GM12891 (cell line): ENCODE results near the gene CALCOCO2.

Source experiments
- DNase-seq: peaks from one replicate; pipeline ENCODE4 v3.0.0; 2011; ENCODE audit warnings: low spot score; ENCODE audit not compliant: insufficient read length
- FAIRE-seq: peaks from 2 replicates; lab custom pipeline; 2011; peaks lifted over from hg19 to GRCh38; lab: Jason Lieb, UNC
- PAX5 ChIP-seq: IDR thresholded peaks from 2 replicates; pipeline ENCODE4 v1.6.1; 2011; ENCODE audit warnings: low read length, moderate library complexity, mild to moderate bottlenecking; ENCODE audit not compliant: insufficient read depth, severe bottlenecking
- POLR2A ChIP-seq: IDR thresholded peaks from 2 replicates; pipeline ENCODE4 v1.6.1; 2011; ENCODE audit warnings: low read depth, low read length, control low read depth
- POLR2AphosphoS5 ChIP-seq: IDR thresholded peaks from 2 replicates; pipeline ENCODE4 v1.6.1; 2011; ENCODE audit warnings: low read depth, low read length, control low read depth
- POU2F2 ChIP-seq: IDR thresholded peaks from 2 replicates; pipeline ENCODE4 v1.6.1; 2011; ENCODE audit warnings: low read depth, mild to moderate bottlenecking, control low read depth, low read length, moderate library complexity
- SPI1 ChIP-seq: IDR thresholded peaks from 2 replicates; pipeline ENCODE4 v1.6.1; 2011; ENCODE audit warnings: low read depth, low read length, control low read depth
- TAF1 ChIP-seq: IDR thresholded peaks from 2 replicates; pipeline ENCODE4 v1.6.1; 2011; ENCODE audit warnings: low read depth, low read length, control low read depth

The CALCOCO2 gene

GRCh38 chr17:48873209-48873608 lies 42.4 kb downstream of the CALCOCO2 start:
- TF ChIP-seq POLR2AphosphoS5 (no peak), TAF1 (no peak), POLR2A (no peak), POU2F2 (no peak), SPI1 (no peak), PAX5 (no peak)
- DNase-seq (no peak), FAIRE-seq (no peak)

GRCh38 chr17:48873696-48874443 lies 43.0 kb downstream of the CALCOCO2 start:
- no peak for FAIRE-seq
- DNase-seq, result no peak
- no peak for TF ChIP-seq POU2F2
- TF ChIP-seq PAX5, result no peak
- TF ChIP-seq POLR2A, result no peak
- no peak for TF ChIP-seq POLR2AphosphoS5
- no peak for TF ChIP-seq SPI1
- TF ChIP-seq TAF1, result no peak

DNA sequence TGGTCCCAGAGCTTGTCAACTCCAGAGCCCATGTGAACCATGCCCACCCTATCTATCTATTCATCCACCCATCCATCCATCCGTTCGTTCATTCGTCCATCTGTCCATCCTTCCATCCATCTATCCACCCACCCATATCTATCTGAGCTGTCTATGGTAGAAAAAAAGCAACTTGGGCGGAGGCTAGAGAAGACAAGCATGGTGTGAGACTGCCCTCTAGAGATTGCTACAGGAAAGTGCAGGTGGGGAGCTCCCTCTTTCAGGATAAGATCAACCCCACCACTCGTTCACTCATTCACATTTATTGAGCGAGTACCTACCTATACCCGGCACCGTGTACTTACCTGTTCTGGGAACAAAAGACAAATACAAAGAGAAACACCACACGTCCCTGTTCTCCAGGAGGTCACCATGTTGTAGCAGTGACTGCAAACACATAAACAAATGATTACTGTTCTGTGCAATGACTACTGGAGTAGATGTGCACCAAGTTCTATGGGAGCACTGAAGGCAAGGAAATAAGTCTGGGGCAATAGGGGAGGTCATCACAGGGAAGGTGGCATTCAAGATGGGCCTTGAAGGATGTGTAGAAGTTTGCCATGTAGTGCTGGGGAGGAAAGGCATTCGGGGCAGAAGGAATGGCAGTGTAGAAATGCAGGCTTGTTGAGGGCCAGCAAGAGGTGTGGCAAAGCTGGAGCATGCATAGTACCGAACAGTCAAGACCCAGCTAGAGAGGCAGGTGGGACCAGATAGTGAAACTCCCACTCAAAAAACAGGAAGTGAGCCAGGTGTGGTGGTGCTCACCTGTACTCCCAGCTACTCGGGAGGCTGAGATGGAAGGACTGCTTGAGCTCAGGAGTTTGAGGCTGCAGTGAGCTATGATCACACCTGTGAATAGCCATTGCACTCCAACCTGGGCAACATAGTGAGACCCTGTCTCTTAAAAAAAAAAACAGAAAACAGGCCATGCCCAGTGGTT lies 48.4 kb downstream of the CALCOCO2 start:
- DNase-seq, result peak; percentile 58
- FAIRE-seq, result peak; percentile 87
- TF ChIP-seq PAX5 (no peak), TAF1 (0 out of 2 replicates have a peak, but pooled peaks have one; percentile 25), POLR2A (no peak), SPI1 (peak; percentile 66), POLR2AphosphoS5 (no peak)

DNA sequence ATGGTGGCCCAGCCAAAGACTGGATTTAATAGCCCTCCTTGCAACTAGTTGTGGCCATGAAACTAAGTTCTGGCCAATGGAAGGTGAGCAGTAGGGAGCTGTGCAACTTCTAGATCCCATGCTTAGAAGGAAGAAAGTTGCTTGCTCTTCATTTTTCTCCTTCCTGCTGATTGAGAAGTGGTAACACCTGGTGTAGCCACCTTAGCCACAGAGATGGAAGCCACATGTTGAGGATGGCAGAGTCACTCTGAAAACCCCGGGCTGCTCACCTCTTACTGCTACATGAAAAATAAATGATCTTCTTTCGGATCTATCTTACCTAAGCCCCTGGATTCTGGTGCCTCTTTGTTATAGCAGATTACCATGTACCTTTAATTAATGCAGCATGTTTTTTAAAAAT lies 51.4 kb downstream of the CALCOCO2 start:
- no peak for TF ChIP-seq POU2F2
- TF ChIP-seq PAX5, result no peak
- TF ChIP-seq TAF1, result no peak
- no peak for TF ChIP-seq SPI1
- TF ChIP-seq POLR2A, result no peak
- no peak for TF ChIP-seq POLR2AphosphoS5
- FAIRE-seq (no peak), DNase-seq (no peak)

DNA sequence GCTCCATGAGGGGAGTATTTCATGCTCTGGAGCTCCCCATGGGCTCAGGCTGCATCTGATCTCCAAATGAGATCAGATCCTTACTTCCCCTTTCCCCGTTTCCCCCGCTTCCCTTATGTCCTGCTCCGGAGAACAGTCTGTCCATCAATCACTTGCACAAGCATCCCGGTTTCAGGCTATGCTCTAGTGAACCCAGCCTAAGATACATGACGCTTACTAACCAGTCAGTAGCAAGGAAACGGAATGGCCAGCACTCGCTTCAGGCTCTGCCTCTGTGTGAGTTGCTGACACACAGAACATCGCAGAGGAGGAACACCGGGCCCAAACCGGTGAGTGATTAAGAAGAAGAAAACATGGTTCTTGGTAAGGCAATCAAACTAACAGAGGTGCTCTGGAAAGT lies 52.3 kb downstream of the CALCOCO2 start:
- DNase-seq (no peak), FAIRE-seq (no peak)
- TF ChIP-seq POU2F2 (no peak), SPI1 (no peak)

- FAIRE-seq, result no peak
- DNase-seq, result no peak
- TF ChIP-seq POLR2A, result no peak
- TF ChIP-seq TAF1, result no peak
- no peak for TF ChIP-seq POU2F2
- TF ChIP-seq PAX5, result no peak
- no peak for TF ChIP-seq SPI1
- no peak for TF ChIP-seq POLR2AphosphoS5
These were observed 59.3 kb downstream of the CALCOCO2 start for GRCh38 chr17:48890086-48890485.

GRCh38 chr17:48892940-48893645 lies 62.3 kb downstream of the CALCOCO2 start:
- FAIRE-seq, result no peak
- DNase-seq, result no peak
- TF ChIP-seq PAX5, result no peak
- TF ChIP-seq TAF1, result no peak
- TF ChIP-seq POLR2A, result no peak
- no peak for TF ChIP-seq POLR2AphosphoS5
- no peak for TF ChIP-seq POU2F2
- TF ChIP-seq SPI1, result no peak

DNA sequence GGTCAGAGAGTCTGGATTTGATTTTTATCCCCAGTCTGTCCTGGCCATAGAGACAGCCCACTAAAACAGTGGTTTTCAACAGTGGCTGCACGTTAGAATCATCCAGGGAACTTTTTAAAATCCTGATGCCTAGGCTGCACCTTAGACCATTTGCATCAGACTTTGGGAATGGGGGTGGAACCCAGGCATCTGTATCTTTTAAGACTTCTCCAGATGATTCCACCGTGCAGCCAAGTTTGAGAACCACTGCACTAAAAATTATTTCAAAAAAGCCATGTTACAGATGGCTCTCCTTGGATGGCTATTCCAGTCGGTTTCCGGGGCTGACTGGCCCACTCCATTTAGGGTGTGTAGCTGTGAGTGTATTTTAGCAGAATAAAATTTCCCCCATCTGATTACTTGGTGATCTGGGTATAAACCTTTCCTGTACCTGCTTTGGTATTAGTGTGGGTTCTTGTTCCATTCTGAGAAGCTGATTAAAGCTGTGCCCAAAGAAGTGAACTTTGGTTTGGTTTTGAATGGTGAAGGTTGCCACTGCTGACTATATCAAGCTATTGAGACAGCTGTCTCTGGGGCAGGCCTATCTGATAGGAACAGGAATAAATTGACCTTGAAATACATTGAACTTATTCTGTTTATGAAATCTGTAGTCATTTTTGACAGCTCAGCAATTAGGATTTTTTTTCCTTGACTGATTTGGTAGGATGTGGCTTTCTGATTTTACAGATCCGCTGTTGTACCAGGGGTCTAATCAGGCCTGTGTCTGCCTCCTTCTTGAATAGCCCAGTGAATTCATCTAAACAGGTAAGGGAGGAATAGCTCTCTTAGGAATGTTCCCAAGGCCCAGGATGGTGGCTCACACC lies 63.0 kb downstream of the CALCOCO2 start:
- no peak for TF ChIP-seq POLR2AphosphoS5
- TF ChIP-seq POU2F2, result no peak
- no peak for TF ChIP-seq SPI1
- no peak for TF ChIP-seq TAF1
- no peak for TF ChIP-seq PAX5
- TF ChIP-seq POLR2A, result no peak
- no peak for DNase-seq
- no peak for FAIRE-seq
